HG02938 (cell line): Measurements from ENCODE around the gene ZNF79.

Source experiments
- ATAC-seq: cut with Tn5 transposase; IDR thresholded peaks from one replicate; pipeline ENCODE4 v1.9.1; 2021; ENCODE audit warnings: mild to moderate bottlenecking, moderate library complexity; ENCODE audit not compliant: unreplicated experiment

ZNF79 gene

DNA sequence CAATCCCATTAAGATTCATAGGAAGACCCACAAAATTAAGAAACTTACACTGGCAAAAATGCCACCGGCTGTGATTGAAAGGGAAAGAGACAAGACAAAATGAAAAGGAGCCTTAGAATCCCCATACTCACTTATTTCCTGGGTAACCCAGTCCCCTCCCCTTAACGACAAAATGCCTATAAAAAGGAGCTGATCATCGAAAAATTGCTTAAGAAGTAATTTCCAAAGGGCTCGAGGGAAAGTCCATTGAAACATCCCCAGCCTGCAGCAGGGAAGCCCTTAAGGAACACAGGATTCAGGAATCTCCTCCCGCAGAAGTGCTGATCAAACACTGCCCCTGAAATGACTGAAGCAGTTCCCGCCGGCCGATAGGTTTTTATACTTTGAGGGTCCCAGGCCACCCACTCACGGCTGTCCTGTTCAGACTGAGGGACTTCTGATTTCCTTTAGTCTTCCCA is 677 bp upstream of the ZNF79 start:
- ATAC-seq: peak; percentile 5

DNA sequence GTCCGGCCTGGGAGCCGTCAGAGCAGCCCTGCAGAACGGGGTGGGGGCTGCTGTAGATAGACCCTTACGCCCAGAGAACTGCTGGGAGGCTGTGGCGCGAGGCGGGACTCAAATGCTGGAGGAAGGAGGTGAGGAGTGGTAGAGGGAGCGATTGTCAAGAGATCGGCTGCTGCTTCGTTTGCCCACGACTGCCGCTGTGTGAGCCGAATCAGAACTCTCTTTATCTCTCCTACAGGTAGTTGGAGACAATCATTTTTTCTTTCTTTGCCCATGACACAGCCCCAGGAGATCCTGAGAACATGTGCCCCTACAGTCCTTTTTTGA is 456 bp downstream of the ZNF79 start:
- peak; percentile 26 for ATAC-seq

DNA sequence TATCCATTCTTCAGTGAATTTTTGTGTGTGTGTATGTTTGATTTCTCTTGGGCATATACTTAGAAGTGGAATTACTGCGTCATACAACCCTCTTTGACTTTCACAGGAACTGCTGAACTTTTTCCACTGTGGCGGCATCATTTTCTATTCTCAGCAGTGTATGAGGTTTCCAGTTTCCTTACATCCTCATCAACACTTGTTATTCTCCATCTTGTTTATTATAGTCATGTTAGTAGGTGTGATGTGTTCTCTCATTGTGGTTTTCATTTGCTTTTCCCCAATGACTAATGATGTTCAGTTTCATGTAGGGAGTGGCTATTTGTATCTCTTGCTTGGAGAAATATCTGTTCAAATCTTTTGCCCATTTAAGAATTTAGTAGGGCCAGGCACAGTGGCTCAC is 2.6 kb downstream of the ZNF79 start:
- ATAC-seq: no peak

DNA sequence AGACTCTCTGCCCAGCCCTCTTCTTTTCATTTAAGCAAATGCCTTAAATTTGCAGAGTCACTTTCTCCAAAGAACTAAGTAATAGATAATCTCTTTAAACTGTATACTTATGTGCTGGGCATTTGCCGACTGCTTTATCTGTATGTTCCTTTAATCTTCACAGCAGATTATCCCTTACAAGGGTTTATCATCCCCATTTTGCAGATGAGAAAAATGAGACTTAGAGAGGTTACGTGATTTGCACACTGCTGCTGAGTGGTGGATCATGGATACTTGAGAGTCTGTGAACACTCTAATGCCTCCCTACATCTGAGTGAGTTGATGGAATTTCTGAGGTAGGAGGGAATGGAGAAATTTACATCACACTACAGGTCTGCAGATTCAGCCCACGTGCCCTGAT is 4.2 kb downstream of the ZNF79 start:
- ATAC-seq: no peak

DNA sequence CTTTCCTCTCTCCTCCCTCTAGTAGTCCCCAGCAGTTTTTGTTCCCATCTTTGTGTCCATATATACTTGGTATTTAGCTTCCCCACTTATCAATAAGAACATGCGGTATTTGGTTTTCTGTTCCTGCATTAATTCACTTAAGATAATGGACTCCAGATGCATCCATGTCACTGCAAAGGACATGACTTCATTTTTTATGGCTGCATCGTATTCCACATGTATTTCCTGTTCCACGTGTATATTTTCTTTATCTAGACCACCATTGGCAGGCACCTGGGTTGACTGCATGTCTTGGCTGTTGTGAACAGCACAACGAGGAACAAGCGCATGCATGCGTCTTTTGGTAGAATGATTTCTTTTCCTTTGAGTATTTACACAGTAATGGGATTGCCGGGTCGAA is 6.2 kb downstream of the ZNF79 start:
- ATAC-seq: no peak

DNA sequence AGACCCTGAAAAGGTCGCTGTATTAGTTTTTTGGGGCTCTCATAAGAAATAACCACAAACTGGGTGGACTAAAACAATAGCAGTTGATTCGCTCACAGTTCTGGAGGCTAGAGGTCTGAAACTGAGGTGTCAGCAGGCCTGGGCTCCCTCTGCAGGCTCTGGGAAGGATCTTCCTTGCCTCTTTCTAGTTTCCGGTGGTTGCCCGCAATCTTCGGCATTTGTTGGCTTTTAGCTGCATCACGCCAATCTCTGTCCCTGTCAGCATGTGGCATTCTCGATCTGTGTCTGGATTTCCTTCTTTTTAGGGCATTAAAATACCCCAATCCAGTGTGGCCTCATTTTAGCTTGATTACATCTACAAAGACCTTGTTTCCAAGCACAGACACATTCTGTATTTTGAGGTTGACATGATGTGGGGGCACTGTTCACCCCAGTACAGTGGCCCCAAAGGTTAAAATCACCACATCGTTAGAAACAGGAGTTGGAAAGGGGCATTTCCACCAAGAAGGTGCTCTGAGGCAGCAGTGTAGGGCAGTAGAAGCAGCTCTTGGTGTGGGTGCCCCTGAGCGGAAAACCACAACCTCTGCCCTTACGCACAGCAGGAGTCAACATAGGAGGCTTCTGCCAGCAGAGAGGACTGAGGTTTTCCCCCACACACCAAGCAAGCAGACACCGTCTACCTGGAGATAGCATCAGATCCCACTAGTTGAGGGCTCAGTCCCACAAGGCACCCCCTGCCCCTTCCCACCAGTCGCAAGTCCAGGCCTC is 13.5 kb downstream of the ZNF79 start:
- ATAC-seq: no peak

DNA sequence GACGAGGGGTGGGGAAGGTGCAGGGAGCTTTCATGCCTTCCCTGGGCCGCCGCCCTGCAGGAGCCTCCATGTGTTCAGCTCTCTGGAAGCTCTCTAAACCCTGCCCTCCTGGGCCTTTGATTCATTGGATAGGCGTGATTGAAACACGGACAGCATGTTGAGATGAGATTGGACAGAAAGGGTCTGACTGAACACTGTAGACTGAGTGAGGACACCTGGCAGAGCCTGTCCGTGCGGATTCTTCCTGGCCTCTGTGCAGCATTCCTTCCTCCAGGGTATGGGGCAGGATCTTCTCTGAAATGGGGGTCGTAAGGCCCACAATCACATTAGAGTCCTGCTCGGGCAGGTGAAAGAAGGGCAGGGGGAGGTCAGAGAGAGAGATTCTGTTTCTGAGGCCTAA is 14.2 kb downstream of the ZNF79 start:
- no peak for ATAC-seq

DNA sequence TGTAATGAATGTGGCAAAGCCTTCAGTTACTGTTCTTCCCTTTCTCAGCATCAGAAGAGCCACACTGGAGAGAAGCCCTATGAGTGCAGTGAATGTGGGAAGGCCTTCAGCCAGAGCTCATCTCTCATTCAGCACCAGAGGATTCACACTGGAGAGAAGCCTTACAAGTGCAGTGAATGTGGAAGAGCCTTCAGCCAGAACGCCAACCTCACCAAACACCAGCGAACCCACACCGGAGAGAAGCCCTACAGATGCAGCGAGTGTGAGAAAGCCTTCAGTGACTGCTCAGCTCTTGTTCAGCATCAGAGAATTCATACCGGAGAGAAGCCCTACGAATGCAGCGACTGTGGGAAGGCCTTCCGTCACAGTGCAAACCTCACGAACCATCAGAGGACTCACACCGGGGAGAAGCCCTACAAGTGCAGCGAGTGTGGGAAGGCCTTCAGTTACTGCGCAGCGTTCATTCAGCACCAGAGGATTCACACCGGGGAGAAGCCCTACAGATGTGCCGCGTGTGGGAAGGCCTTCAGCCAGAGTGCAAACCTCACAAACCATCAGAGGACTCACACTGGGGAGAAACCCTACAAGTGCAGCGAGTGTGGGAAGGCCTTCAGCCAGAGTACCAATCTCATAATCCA is 20.2 kb downstream of the ZNF79 start:
- no peak for ATAC-seq

DNA sequence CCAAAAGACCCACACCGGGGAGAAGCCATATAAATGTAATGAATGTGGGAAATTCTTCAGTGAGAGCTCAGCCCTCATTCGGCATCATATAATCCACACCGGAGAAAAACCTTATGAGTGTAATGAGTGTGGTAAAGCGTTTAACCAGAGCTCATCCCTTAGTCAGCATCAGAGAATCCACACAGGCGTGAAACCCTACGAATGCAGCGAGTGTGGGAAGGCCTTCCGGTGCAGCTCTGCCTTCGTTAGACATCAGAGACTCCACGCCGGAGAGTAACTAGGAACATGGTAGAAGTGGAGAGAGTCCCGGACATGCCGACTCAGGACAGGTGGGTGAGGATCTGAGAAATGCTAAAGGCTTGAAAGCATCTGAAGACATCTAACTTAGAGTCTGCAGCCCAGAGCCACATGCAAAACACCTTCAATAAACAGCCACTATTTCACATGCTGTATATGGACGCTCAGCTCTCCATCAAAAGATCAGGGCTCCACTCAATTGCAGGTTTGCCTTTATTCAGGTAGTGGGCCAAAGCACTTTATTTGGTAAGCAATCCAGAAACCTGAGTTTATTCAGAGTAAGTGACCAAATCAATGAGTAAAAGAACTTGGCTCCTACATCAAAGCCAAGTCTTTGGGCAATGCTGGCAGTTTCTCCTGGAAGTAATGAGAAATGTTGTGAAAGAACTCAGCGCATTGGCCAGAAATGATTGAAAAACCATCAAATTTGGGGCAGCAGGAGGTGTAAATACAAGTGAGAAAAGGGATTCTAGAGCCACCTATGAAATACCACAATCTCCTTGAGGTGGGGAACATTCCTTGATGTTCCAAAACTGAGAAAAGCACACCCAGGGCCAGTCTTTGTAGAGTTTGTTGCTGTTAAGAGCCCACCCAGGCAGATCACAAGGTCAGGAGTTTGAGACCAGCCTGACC is 21.0 kb downstream of the ZNF79 start:
- ATAC-seq: no peak

DNA sequence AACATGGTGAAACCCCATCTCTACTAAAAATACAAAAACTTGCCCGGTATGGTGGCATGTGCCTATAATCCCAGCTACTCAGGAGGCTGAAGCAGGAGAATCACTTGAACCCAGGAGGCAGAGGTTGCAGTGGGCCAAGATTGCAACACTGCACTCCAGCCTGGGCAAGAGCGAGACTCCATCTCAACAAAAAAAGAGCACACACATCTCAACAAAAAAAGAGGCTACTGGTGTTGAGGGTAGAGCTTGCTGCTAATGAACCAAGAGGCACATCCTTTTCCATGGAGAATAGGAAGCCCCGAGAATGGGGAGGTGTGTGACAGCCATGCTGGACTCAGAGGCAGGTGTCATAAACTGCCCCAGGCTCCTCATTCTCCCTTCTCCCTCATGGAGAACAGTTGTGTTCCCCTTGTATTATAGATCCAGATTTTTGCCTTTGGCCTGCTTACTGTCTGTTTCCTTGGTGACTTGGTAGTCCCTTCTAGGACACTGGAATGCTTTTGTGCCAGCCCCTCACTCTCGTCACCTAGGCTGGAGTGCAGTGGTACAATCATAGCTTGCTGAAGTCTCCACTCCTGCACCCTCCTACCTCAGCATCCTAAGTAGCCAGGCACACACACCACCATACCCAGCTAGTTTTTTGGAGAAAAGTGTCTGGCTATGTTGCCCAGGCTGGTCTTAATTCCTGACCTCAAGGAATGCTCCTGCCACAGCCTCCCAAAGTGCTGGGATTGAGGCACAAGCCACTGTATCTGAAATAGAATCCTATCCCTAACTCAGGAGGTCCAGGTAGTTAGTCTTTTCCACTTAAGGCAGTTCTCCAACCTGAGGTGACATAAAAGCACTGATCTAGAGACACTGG is 21.9 kb downstream of the ZNF79 start:
- ATAC-seq: no peak

DNA sequence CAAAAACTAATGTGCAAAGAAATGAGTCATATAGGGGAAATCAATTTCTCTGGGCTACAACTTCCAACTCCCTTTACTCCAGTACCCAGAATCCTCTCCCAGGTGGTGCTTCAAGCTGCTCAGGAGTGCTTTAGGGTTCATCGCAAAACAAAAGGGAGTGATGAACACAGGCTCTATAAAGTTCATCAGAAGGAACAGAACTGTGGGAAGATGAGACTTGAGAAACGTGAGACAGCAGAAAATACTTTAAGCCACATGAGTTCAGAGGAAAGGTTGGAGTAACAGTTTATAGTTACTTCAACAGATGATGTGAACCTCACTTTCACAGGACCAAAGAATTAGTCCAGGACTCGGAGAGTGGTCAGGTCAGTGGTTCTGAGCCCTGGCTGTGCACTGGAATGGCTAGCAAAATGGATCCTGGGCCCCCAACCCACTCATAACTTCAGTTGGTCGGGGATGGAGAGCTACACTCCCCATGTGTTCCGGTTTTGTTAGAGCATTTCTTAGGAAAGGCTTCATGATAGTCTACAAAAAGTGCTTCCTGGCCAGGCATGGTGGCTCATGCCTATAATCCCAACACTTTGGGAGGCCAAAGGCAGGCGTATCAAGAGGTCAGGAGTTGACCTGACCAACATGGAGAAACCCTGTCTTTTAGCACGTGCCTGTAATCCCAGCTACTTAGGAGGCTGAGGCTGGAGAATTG is 22.7 kb downstream of the ZNF79 start:
- ATAC-seq: no peak

DNA sequence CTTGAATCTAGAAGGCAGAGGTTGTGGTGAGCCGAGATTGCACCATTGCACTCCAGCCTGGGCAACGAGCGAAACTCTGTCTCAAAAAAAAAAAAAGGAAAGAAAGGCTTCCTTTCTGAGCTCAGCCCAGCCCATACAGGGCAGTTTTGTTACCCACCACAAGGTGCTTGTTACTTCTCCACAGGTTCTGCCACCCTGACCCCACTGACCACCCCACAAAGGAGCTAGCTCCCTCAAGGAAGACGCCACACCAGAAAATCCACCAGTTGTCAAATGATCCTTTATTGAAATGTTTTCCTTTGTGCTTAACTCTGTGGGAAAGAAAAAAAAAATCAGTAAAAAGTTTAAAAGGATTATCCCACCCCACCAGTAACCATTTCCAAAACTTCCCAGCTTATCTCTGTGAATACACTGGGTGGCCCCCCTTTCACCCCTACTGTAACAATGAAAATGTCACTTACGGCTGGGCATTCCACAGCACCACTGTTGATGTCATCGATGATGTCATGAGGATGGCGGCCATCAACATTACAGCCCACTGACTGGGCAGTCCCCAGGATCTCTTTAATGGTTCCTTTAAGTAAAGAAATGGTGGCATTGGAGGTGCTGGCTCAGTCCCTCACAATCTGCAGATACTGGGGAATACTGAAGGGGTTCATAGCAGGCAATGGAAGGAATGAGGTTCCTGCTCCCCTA is 23.4 kb downstream of the ZNF79 start:
- ATAC-seq: no peak

DNA sequence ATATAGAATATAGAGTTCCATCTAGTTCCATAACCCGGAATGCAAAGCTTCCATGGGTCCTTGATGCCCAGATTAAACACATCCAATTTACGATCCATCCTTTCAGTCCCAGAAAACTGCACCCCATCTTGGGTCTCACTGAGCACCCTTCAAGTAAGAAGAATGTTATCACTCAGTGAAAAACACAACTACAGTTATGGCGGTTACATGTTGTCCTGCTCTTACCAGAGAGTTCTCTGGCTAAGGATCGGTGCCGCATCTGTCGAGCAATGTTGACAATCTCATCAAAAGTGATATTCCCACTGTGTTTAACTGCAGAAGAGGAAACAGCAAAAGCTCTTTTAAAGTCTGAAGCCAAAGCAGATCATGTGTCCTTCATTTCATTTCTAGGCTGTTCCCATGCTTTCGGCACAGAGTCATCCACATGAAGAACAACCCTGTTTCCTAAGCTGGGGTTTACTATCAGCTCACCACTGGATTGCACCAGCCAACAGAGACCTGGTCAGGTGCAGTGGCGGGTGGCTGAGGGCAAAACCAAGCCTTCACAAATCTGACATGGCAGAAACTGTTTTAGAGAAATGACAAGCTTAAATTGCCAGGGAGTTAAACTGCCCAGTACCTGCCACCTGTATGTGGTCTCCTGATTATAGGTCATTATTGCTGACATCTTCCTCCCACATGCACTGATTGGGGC is 24.1 kb downstream of the ZNF79 start:
- no peak for ATAC-seq

DNA sequence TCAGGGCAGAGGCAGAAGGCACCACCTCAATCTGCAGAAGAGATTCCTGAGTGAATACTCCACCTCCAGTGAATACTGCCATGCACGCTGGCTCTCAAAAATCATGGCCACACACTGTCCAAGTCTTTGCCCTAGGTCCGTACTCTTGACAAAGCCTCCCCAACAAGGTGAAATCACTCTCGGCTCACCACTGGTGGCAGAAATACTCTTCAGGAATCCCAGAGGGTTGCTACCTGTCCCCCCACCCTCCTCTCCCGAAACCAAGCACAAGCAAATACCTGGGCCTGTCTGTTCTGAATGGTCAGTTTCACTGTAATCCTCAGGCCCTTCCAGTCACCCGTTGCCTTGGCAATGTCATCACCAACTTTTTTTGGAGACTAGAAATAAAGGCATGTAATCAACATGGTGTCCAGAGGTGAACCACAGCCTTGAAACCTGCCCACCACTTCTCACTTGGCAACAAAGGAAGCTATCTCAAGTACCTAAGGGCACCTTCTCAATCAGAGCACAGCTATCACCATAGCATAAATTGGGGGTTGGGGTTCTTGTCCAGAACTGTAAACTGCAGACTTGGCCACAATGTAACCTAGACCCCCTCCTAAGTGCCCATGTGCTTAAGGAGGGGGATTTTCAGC is 25.3 kb downstream of the ZNF79 start:
- ATAC-seq: no peak

DNA sequence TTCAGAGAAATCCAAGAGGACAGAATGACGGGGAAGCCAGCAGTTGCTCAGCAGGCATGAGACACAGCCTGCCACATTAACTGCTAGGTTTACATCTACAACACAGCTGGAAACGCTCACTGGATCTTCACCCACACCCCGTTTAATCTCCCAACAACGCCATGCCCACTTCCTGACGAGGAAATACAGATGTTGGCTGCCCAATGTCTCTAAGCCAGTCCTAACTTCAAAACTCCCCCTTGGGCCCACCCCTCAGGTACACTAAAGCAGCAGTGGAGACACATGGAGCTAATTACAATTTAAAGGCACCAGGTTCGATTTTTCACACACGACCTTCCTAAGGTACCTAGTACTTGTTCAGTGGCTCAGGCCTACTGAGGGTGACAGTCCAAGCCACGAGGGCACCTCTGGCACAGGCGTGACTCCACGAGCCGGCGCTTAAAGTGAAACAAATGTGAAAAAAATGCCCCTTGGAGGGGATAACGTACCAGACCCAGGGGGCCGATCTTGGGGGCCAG is 26.1 kb downstream of the ZNF79 start:
- no peak for ATAC-seq

DNA sequence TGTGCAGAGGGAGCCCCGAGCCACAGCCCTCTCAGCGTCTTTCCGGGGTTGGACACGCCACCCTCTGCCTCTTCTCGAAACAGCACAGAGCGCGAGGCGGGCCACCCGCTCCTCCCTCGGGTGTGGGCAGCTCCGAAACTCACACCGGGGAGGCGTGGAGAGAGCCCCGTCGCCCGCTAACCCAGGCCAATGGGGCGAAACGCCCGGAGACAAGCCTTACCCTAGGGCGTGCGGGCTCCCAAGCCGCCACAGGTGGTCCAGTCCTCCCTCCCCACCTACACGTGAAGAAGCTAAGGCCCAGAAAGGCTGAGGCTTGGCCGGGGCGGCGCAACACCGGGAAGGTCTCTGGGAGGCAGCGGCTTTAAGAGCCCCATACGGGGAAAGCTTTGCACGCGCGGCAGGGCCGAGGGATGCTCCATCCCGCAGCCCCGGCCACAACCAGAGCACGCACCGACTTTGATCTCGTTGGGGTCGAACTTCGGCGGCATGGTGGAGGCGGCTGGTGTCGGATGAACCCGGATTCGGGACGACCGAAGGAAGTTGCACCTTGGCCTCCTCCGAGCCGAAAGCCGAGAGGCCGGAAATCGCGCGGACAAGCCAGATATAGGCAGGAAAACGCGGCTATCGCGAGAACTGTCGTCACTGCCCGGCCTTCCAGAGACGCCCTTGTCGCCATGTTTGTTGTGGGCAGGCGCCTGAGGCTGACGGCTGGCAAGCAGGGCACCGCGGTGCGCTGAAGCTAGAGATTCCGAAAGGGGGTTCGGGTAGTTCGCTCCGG is 26.8 kb downstream of the ZNF79 start, which contains the start of the genes LRSAM1 and RPL12:
Gene LRSAM1, plus strand, starts transcription at position 681 of the 778 bp plus-strand sequence. CDS start 3,018 bp downstream, outside the sequence.
Gene RPL12, minus strand, starts transcription at position 577 of the 778 bp plus-strand sequence. Its CDS starts 89 bp downstream, at position 488.
- ATAC-seq: peak; percentile 67

DNA sequence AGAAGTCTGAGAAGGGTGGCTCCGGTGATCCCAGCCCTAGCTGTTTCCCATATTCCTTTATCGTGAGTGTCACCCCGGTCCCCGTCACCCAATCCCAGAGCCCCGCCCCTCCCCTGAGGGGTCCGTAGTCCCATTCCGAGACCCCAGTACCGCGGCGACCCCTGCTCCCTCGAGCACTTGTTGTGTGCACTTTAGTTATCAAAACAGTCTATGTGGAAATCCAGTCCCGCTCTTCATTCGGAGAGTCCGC is 27.4 kb downstream of the ZNF79 start:
- ATAC-seq: no peak
